ENCODE data around the gene LSAMP.
"Not testable (repeated sequence)": the region's sequence is repeated elsewhere in the genome, so short reads cannot be mapped to it uniquely, and the experiment has no call there.

LSAMP gene

DNA sequence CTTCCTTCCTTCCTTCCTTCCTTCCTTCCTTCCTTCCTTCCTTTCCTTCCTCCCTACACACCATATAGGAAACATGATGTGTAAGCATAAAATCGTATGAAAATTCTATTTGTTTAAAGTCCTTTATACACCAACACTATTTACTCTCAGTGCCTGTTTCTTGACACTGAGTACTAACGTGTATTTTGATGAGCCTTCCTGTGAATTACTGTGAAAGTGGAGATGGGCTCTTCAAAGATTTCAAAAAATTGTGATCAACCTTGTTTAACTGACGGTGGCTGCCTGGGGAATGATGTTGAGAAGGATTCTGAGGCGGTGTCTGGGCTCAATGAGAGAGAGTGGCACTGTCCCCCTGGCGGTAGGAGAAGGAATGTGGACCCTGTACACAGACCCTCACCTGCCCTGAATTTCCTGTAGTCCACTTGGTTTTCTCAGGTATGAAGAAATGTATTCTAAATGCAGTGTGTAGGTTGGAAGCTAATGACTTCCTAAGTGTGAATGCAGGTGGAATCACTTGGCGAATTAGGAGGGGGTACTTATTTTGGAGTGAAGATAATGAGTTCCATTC is 584.0 kb downstream of the LSAMP start:
- no peak for DNase-seq

DNA sequence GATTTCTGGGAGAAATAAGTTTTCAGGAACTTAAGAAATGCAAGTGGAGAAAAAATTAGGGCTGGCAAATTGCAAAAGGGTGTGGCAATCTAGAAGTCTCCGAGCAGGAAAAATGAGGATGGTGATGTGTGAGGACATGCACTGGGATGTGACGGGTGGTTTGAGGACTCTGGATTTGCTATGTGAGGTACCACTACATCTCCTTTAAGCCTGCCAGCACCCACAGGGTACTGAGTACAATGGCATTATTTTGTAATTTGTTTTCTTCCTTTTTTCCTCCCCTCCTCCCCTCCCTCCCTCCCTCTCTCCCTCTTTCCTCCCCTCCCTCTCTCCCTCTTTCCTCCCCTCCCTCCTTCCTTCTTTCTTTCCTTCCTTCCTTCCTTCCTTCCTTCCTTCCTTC is 584.5 kb downstream of the LSAMP start:
- DNase-seq, result no peak

DNA sequence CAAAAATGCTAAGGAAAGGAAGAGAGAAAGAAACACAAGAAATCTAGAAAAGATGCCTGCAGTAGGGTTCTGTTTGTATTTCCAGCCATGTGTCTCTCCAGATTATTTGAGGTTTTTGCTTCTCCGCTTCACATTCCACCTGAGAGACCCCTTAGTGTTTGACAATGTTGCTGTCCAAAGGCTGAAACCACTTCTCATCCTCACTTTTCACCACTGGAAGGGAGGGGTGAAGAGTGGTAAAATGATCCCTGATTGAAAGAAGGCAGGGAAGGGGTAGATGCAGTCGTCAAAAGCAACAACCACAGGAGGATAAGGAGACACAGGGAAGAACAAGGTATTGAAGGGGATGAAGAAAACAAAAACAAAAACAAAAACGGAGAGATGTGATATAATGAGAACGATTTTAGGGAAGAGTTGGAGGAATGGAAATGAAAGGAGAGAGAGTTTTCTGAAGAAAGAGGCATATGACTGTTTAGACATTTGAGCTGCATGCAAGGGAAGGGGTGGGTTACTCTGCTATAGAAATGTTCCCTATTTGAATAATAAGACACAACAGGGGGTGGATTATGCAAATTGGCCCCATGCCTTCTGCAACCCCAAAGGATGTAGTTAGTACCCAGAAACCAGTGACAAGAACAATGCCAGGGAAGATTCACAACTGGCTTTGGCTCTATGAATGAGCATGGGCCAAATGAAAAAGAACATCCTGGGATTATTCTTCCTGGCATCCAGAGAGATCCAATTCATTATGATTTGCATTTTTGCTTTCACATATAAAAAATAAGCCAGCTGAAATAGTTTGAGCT is 586.1 kb downstream of the LSAMP start:
- no peak for DNase-seq

DNA sequence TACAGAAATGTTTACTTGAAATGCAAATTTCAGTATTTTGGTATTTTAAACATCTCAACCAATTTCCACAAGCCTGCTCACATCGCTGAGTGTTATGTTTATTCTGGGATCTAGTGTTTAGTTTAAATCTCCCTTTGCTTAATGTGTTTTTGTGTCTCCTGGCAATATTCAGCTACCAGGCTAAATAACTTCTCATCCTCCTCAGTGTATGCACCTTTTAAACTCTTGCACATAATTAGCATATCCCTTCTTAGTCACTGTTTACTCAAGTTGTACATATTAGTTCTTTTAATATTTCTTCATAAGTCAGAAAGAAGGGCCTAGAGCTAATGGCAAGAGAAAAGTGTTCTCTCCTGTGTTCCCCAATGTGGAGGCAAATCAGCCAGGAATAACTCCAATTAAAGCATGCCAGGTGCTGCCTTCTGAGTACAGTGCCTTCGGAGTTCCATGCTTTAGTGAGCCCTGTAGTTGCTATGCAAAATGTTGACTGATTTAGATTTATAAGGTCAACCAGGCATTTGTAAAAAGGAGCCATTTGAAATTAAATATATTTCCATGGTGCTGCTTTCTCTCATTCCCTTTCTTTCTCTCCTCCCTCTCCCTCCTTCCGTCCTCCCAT is 587.7 kb downstream of the LSAMP start:
- no peak for DNase-seq

DNA sequence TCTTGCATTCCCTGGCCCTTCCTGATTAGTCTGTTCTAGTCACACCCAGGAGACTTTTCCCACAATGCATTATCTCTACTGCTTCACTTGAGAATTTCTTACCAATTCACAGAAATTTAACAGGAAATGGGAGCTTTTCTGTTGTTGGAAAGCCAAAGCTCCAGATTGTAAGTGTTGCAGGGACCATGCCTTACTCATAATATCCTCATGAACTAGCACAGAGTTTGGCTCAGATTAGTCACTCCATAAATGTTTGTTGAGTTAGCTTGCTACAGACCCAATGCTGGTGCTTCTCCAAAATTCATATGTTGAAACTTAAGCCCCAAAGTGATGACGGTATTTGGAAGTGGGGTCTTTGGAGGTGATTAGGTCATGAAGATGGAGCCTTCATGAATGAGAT is 589.4 kb downstream of the LSAMP start:
- no peak for DNase-seq

DNA sequence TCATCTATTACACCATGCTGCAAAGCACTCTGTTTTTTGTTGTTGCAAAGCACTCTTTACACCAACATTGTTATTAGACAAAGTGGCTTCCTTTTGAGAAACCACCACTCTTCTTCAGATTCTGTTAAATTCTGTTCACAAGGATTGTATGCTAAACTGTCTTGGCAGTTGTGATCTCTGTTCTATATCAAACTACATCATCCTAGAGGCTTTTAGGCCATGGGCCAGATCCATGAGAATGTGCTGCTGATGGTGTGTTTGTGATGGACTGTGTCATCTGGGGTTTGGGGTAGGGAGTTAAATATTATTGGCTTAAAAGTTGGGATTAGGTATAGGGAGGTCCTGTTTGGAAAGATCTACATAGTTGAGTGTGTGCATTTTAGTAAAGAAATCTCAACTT is 592.2 kb downstream of the LSAMP start:
- DNase-seq, result no peak

DNA sequence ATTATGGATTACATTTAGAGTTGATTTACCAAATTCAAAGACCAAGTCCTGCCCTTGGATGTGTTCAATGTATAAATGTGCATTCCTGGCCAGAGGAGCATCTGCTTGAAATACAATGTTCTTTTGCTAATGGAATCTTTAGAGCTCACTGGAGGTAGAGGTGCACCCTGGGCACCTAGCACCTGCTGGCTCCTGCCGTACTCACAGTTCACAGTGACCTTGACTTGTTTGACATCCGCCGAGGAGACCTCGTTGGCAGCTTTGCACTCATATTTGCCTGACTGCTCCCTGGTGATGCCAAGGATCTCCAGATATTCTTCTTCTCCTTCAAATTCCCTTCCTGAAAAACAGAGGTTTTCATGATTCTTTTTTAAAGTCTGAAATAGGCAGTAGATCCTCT is 593.0 kb downstream of the LSAMP start:
- DNase-seq, result no peak

DNA sequence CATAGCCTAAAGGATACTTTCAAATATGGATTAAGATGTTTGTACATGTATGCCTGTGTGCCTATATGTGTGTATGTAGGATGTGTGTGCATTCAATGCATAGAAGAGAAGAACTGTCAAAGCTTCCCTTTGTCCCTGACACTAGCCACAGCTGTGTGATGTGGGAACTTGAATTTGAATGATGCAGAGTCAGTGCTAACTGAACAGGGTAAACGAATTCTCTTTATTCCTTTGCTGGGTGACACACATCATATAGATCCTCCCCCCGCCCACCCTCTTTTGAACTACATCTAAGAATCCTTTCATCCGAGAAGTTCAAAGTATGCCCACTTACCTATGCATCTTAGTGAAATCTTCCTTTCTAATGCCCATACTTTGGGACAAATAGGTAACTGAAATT is 593.7 kb downstream of the LSAMP start:
- no peak for DNase-seq

DNA sequence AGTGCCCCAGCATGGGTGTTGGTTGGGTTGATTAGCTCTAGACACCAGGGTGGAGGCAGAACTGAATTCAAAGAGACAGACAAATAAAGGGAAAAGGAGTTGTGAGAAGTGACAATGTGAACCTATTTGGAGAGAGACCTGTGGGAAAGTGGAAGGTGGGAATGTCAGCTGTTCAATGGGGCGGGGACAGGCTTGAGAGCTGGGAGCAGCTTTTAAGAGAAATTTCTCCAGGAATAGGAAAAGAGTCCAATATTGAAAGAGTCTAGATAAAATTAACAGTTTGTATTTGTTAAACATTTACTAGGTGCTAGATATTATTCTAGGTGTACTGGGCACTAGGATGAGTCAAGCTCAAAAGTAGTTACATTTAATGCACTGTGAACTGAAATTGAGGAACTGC is 596.6 kb downstream of the LSAMP start:
- DNase-seq, result no peak

DNA sequence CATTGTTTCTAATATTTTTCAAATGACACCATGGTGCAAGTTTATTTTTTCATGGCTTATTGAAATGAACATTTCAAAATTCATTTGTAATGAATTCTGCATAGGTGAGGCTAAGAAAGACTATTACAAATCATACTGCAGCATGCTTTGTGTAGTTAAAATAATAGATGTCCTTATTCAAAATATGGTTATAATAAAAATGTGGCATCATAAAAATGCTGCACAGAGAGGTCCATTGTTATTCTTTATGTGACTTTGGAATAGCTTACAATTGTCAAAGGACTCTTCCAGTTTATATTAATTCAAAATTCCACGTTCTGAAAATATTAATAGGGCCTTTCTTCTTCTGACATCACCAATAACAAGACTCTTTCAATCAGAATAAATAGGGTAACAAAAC is 599.3 kb downstream of the LSAMP start:
- DNase-seq, result no peak

DNA sequence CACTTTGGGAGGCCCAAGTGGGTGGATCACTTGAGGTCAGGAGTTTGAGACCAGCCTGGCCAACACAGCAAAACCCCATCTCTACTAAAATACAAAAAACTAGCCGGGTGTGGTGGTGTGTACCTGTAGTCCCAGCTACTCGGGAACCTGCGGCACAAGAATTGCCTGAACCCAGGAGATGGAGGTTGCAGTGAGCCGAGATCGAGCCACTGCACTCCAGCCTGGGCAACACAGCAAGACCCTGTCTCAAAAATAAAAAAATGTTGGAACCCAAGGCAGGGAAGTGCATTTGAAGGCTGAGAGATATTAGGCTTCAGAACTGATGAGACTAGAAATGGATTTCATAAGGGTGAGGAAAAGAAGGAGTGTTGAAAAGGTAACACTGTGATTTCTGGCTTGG is 600.6 kb downstream of the LSAMP start:
- DNase-seq, result not testable (repeated sequence)

DNA sequence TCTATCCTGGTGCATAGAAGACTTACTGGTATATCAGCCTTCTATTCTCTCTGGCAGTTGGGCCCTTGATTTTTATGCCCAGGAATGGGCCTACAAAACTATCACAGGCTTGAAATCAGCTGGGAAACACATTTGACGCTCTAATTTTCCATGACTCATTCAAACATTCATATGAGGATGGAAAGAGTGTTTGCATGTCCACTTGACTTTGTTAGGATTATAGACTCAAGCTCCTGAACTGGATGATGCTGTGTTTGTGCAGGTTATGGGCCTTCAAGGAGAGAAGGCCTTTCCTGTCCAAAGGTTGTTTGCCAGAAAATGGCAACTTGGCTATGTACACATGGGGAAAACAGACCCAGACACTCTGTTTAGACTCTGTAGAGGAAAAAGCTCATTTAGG is 602.1 kb downstream of the LSAMP start:
- DNase-seq, result no peak

DNA sequence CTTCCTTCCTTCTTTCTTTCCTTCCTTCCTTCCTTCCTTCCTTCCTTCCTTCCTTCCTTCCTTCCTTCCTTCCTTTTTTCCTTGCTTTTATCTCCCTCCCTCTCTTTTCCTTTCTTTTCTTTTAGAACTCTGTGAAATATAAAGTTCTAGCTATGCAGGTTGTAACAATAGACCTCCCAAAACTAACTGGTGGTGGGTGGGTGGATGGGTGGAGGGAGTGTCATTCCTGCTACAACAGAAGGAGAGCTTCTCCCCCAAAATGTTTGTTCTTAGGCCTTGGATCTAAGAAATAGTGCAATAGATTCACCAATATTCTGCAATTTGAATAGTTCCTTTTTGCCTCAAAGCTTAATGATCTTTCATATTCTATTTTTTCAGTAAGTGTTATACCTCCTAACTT is 606.0 kb downstream of the LSAMP start:
- no peak for DNase-seq

DNA sequence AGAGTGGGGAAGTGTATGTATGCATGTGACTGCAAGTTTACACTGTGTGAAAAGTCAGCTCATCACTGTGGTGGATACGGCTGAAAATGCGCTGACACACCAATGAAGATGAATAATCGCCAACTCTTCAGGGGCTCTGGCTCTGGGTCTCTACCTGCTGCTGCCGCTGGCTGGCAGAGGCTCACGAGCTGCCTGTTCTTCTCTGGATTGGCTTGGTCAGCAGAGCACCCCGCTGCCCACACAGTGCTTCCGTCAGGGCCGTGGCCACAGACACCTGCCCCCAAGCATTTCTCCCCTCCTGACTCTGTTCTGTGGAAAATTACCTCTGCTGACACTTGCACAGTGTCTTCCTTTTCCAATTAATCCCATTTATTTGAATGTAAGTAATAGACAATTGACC is 606.5 kb downstream of the LSAMP start:
- DNase-seq, result no peak

DNA sequence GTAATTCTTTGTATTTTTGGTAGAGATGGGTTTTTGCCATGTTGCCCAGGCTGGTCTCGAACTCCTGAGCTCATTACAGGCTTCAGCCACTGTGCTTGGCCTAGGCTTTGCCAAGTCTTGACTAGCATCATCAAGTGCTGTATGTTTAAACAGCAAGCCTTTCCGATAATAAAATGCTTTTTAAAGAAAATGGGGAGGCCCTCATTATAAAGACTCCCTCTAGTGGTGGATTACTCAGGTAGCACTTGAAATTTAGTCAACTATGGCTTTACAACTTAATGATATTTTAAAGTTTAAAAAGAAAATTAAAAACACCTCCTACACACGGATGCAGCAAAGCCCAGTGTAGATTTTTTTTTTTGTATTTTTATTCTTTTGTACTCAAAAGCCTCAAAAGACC is 608.3 kb downstream of the LSAMP start:
- DNase-seq, result peak; percentile 22

DNA sequence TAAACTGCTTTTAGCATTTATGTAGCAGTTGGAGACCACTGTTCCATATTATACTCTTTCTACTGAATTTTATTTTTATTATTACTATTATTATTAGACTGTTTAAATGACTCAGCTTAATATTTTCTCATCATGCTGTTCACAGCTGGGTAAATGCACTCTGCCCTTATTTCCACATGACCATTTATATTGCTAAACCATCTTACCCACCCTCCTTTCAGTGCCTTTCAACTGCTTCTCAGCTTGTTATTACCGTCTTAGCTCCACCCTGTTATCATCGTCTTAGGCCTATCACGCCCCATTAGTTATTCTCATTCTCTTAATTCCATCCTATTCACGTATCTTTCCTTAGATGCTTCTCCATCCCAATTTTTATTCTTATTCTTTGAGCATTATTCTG is 609.3 kb downstream of the LSAMP start:
- DNase-seq, result no peak

DNA sequence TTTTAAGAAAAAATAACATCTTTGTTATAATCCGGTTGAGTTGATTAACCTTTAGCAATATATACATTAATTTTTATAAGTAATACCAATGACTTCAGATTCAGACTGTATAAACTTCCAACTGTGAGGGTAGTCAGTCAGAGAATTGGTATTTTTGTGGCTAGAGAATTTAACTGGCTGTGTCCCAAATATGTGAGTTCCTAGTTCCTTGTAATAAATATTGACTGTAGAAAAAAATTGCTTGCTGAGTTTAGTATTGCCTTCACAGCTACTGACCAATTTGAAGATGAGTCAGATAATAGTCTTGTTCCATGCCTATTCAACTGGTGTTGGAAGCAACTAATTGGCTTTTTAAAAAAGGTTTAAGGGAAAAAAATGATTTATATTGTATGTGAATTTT is 611.2 kb downstream of the LSAMP start:
- no peak for DNase-seq

DNA sequence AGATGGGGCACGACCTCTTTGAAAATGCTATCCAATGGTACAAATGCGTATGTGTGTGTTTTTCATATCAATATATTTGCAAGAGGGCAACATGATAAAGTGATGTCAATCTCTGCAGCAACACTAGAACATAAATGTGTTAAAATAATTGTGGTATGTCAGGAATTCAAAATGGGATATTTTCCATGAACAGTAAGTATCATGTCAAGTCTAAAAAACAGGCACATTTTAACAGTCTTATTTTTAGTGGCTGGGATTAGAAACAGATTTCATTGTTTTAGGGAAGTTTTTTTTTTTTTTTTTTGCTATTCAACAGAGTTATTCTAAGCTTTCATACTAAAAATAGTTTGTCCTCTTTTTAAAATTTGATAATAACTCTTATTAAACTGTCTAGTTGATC is 612.2 kb downstream of the LSAMP start:
- DNase-seq, result no peak

DNA sequence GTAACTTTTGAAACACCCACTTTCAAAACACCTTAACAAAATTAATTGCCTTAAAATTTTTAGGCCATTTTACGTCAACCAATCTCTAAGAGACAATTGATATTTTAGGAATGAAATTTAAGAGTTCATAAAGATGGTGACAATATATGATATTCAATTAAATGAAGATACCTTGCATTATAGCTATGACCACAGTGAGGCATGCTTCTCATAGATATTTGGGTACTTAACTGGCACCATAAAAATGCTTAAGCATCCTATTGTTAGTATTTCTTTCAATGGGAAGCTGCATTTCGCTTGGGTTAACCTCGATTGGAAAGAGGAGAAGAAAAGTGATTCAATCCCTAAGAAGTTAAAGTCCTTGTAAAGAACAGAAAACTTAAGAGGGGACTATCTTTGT is 613.0 kb downstream of the LSAMP start:
- no peak for DNase-seq

DNA sequence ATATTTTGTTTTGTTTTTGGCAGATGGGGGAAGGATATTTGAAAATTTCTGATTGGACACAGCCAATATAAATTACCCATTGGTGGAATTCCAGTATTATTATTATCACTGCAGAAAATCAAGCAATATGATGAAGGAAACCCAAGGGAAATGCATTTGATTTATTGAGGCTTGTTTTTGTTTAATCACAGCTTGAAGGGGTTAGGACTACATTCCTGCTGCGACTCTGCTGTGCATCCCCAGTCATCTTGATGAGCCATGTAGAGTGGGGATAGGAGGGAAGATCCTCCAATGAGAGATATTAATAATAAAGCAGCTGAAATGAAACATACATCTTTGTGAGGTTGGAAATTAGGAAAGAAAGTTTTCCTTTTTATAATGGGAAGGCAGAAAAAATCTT is 613.4 kb downstream of the LSAMP start:
- DNase-seq, result no peak

DNA sequence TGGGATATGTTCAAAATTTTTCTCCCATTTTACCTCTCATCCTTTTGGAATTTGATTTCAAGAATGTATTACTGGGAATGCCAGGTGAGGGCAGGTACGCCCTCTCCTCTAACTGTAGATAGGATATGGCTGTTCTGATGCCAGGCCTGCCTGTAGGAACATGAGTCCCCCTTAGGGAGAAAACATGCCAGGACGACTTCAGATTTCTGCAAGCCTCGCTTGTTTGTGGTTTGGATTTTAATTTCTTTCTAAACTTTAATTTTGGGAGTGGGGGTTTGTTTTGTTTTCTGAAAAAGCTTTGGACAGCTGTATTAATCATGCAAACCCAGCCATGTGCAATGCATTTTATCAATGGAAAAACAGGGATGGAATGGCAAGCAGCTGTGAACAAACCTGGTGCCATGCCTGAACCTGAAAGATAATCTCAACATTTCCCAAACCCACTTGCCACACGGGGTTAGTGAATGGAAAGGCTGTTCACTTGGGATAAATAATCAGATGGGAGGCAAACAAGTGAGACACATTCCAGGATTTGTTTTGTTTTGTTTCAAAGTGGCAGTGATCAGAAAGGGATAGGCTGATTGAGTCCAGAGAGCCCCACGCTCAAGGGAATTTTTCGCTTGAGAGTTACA is 614.4 kb downstream of the LSAMP start:
- DNase-seq, result no peak

DNA sequence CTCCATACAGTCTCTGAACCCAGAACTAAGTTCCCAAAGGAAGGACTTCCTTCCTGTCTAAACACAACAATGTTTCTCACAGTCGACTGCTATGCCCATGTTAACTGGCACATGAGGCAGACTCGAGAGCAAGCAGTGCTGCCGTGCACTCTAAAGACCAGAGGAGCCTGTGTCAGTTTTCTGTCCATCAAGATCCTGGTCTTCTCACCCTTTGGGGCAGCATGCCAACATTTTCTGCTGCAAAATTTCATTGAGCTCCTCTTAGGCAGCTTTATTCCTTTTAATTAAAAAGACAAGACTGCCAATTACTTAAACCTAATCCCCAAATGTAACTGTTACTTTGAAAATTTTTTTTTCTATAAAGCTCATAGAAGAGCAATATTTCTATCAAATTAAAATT is 616.9 kb downstream of the LSAMP start:
- no peak for DNase-seq

DNA sequence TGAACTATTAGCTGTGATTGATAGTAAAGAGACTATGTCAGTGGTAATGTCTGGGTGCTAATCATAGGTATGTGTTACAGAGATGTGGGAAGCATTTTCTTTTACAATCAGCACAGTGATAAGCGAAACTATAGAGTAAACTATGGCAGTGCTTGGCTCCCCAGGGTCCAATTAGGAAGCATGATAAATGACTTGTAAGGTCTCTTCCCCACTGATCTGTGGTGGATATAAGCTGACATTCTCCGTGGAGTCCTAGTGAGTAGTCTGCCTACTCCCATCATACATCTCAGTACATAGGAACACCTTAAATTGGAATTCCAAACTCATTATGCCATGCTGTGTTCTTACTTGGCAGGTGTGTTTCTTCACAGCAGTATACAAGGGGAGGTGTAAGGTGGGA is 617.8 kb downstream of the LSAMP start:
- DNase-seq, result no peak

DNA sequence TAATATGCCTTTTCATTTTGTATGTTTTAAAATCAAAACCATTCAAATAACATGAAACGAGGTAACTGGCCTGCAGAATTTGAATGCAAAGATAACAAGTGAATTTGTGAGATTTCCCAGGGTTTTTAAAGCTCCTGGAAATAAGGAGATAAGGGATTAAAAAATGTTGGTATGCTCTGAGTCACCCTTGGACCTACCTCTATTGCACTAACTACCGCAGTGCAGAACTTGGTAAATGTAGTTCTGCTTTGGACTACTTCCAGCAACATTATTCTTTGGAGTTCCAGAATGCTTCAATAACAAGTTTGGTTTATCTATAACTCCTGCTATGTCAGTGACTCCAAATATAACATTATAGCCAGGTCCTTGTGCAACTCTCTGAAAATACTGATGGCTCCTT is 620.2 kb downstream of the LSAMP start:
- no peak for DNase-seq

Data from CD4-positive, alpha-beta T cell treated with Interleukin-10 for 1 hour (primary cell).